ENCODE data around the gene WDR75.

The WDR75 gene

DNA sequence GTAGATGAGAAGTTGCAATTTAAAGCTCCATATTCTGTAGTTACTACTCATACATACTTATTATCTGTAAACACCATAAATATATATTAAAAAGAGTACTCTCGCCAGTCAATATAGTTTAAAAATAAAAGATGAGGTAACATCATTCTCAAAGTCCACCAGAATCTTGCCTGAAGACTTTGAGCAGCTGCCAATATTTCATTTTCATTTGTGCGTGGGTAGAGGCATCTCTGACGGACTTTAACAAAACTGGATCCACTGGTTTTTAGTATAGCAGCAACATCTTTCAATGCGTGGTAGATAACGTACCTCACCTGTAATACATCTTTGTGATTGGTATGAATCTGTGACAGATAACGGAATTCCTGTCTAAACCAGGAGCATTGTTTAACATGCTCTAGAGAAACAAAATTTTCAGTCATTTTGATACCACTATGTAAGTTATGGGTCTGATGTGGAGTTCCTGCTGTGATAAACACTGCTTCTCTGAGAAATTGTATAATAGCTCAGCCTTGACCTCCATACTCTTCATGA, 45.0 kb downstream of the WDR75 start:
- no peak for DNase-seq (ENCODE audit: low read depth, low spot score)
- H3K4me3 ChIP-seq (ENCODE audit: low read length), result no peak overlapping the region

- no peak for DNase-seq (ENCODE audit: low read depth, low spot score)
- H3K4me3 ChIP-seq (ENCODE audit: low read length), result no peak overlapping the region
Observed at GRCh38 chr2:189487283-189488007, 46.2 kb downstream of the WDR75 start.

- no peak for DNase-seq (ENCODE audit: low read depth, low spot score)
- H3K4me3 ChIP-seq (ENCODE audit: low read length), result no peak overlapping the region
Observed at GRCh38 chr2:189488008-189488310, 46.7 kb downstream of the WDR75 start.

DNA sequence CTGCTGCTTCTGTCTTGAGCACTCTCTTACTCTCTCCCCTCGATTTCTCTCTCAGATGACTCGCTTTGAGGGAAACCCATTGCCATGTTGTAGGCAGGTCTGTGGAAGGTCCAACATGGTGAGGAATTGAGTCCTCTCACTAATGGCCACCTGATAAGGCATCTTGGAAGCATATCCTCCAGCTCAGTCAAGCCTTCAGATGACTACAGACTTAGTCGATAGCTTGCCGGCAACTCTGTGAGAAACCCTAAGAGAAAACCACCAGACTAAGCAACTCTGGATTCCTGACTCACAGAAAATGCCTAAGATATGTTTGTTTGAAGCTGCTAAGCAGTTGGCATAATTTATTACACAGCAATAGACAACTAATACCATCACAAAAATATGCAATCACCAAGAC, 51.2 kb downstream of the WDR75 start:
- no peak for DNase-seq (ENCODE audit: low read depth, low spot score)
- H3K4me3 ChIP-seq (ENCODE audit: low read length), result no peak overlapping the region

GRCh38 chr2:189498205-189498604, 56.9 kb downstream of the WDR75 start:
- no peak overlapping the region for H3K4me3 ChIP-seq (ENCODE audit: low read length)
- DNase-seq (ENCODE audit: low read depth, low spot score), result no peak

- no peak overlapping the region for H3K4me3 ChIP-seq (ENCODE audit: low read length)
- DNase-seq (ENCODE audit: low read depth, low spot score), result no peak
Observed at GRCh38 chr2:189499137-189499536, 57.9 kb downstream of the WDR75 start.

DNA sequence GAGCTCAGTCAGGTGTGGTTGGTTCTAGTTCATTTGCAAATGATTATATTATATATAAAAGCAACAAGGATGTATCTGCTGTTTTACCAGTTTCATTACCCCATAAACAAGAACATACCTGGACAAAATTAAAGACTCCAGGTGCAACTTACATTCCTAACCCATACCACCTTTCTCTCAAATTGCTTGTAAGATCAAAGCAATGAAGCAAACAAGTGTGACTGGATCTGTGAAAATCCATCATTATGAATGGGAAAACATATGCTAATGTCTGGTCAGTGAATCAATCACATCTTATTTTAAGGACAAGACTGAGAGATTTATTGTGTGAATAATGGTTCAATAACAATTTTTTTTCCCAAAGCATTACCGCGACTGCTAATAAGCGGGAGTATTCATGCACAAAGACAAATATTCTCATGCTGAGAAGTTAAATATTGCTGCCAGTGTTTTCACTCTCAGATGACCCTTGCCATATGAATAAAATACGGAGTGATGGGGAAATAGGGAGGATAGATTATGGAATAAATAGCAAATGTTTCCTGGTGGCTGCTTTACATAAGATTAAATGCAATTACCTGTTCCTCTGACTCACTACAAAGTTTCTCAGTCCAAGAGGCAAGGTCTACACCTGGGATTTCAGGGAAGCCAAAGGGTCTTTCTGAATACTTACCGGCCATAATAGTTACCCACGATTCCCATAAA, 59.3 kb downstream of the WDR75 start:
- no peak for DNase-seq (ENCODE audit: low read depth, low spot score)
- no peak overlapping the region for H3K4me3 ChIP-seq (ENCODE audit: low read length)

GRCh38 chr2:189501487-189501886, 60.2 kb downstream of the WDR75 start:
- no peak for DNase-seq (ENCODE audit: low read depth, low spot score)
- H3K4me3 ChIP-seq (ENCODE audit: low read length), result no peak overlapping the region

GRCh38 chr2:189502714-189503113, 61.4 kb downstream of the WDR75 start:
- DNase-seq (ENCODE audit: low read depth, low spot score), result no peak
- no peak overlapping the region for H3K4me3 ChIP-seq (ENCODE audit: low read length)

- no peak for DNase-seq (ENCODE audit: low read depth, low spot score)
- no peak overlapping the region for H3K4me3 ChIP-seq (ENCODE audit: low read length)
Observed at GRCh38 chr2:189504238-189504637, 63.0 kb downstream of the WDR75 start.

DNA sequence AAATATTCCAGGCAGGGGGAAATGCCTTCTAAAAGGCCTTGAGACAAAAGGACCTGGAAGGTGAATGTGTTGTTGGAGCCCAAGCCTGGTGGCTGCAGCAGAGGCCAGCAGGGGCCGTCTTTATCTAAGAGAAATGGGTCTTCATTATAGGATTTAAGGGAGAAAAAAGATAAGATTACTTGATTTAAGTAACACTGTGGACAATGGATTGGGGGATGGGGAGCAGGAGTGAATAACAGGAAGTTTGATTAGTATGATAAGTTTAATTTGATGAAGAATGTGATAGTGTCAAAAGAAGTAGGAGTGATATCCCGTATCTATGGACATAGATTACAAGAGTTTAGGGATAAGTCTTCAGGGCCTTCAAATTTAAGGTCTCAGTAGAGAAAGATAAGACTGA, 64.2 kb downstream of the WDR75 start:
- DNase-seq (ENCODE audit: low read depth, low spot score), result no peak
- no peak overlapping the region for H3K4me3 ChIP-seq (ENCODE audit: low read length)

DNA sequence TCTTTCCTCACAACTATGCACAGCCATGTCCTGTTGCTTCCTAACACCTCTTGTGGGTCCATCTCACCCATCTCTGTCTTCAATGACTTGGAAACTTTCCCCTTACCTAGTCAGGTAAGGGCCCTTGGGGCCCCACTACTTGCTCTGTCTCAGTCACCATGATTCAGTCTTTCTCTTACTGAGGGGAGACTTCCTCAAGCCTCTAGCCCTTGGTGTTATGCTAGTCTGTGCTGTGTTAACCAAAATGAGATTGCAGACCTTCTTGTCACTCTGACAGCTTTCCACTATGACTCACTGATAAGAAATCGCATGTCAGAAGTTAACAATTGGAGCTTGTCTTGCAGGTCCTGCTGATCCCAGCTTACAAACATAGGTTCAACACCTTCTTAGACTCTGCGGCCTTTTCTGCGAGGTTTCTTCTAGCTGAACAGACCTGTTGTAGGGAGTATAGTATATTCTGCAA, 65.3 kb downstream of the WDR75 start:
- no peak for DNase-seq (ENCODE audit: low read depth, low spot score)
- H3K4me3 ChIP-seq (ENCODE audit: low read length), result no peak overlapping the region

DNA sequence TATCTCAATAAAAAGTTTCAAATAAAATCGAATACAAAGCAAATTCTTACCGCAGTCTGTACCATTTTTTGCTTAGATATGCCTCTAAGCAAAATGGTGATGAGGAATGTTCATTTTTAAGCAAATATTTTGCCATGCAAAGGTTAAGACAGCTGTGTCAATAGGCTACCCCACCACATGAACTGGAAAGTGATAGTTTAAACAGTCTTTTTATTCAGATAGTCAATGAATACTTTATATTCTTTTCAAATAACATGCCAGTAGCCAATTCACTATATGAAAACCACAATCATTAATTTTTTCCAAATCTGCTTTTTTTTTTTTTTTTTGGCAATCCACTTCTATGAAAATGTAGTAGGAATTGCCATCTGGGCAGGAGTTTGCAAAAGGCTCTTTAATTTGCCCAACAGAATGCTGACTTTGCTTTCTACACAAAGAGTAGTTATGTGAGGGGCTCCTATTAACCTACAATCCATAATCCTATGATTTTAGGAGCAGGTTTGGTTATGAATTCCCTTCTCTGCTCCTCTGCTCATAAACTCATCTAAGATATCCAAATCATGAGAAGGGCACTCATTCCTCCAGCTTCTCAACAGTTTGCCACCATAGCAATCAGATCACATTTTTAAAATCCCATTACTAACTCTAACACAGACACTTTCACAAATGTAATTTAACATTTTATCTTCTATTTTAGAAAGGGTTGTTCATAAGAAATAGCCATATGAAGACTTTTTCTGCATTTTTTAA, 70.1 kb downstream of the WDR75 start:
- DNase-seq (ENCODE audit: low read depth, low spot score), result no peak

DNA sequence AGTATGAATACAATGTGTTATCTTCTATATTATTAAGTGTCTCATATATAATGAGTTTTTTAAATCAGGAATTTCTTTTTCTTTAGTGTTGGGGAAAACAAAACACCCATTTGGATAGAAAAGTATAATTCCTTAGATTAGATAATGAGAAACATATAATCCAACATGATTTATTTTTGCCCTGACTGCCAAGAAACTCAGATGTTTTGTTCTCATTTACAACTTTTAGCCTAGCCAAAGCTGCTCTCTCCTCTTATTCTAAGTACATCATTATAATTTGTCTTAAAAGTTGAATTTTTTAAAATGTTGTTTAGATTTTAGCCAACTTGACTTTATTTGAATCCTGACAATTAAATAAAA, 70.7 kb downstream of the WDR75 start:
- no peak for DNase-seq (ENCODE audit: low read depth, low spot score)
- no peak overlapping the region for H3K4me3 ChIP-seq (ENCODE audit: low read length)

More for the DNA sequence above, 70.1 kb downstream of the WDR75 start:
- H3K4me3 ChIP-seq (ENCODE audit: low read length), result no peak overlapping the region

DNA sequence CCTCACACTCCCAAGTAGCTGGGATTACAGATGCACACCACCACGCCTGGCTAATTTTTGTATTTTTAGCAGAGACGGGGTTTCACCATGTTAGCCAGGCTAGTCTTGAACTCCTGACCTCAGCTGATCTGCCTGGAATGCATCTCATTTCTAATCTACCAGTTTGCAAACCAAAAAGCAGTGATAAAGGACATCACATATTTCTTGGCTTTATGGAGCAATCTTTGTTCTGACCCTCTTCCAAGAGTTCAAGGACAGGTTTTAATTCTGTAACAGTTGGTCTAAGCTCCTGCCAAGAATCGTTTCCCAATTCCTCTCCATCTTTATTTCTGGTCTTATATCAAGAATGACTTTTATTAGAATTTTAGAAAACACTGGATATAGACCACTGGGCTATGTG, 71.6 kb downstream of the WDR75 start:
- no peak overlapping the region for H3K4me3 ChIP-seq (ENCODE audit: low read length)
- no peak for DNase-seq (ENCODE audit: low read depth, low spot score)

GRCh38 chr2:189514104-189514503, 72.8 kb downstream of the WDR75 start:
- no peak for DNase-seq (ENCODE audit: low read depth, low spot score)
- H3K4me3 ChIP-seq (ENCODE audit: low read length), result no peak overlapping the region

GRCh38 chr2:189515264-189515663, 74.0 kb downstream of the WDR75 start:
- H3K4me3 ChIP-seq (ENCODE audit: low read length), result no peak overlapping the region
- no peak for DNase-seq (ENCODE audit: low read depth, low spot score)

DNA sequence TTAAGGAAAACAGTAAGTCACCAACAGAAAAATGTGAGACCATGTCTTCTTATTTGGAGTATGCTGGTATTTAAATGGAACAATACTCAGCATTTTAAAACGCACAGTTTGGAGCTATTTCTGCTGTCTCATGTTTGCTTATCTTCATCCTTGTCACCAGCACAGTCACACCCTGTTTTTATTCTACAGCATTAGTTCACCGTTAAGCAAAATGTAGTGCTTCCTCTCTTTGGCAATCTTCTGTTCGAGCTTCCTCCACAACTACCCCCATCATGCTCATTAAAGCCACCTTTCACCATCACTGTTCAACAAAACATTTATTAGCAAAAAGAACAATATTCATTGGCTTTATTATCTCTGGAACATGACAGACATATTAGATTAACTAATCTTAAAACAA, 75.3 kb downstream of the WDR75 start:
- H3K4me3 ChIP-seq (ENCODE audit: low read length), result no peak overlapping the region

GRCh38 chr2:189517847-189518535, 76.7 kb downstream of the WDR75 start:
- no peak overlapping the region for H3K4me3 ChIP-seq (ENCODE audit: low read length)
- no peak for DNase-seq (ENCODE audit: low read depth, low spot score)

More for the DNA sequence above, 75.3 kb downstream of the WDR75 start:
- no peak for DNase-seq (ENCODE audit: low read depth, low spot score)
